HG02840 (cell line): ENCODE data around the gene SSH3.

Experiments used
- ATAC-seq: cut with Tn5 transposase; IDR thresholded peaks from one replicate; pipeline ENCODE4 v1.9.1; 2021; ENCODE audit warnings: mild to moderate bottlenecking, moderate library complexity, moderate number of reproducible peaks; ENCODE audit not compliant: unreplicated experiment, low FRiP score

SSH3 gene

GRCh38 chr11:67267188-67268080 is 35.9 kb upstream of the SSH3 start:
- ATAC-seq: no peak

- ATAC-seq: no peak
These were observed 35.0 kb upstream of the SSH3 start for GRCh38 chr11:67268081-67268961.

- no peak for ATAC-seq
These were observed 34.4 kb upstream of the SSH3 start for GRCh38 chr11:67268962-67269268.

- no peak for ATAC-seq
These were observed 33.7 kb upstream of the SSH3 start for GRCh38 chr11:67269401-67270255.

GRCh38 chr11:67270256-67271204 is 32.8 kb upstream of the SSH3 start:
- ATAC-seq: no peak

GRCh38 chr11:67271205-67271540 is 32.2 kb upstream of the SSH3 start:
- ATAC-seq: no peak

GRCh38 chr11:67271541-67272284 is 31.6 kb upstream of the SSH3 start:
- no peak for ATAC-seq

GRCh38 chr11:67272327-67273259 is 30.7 kb upstream of the SSH3 start:
- ATAC-seq: no peak

- no peak for ATAC-seq
These were observed 29.9 kb upstream of the SSH3 start for GRCh38 chr11:67273260-67273990.

GRCh38 chr11:67274768-67275605 is 28.3 kb upstream of the SSH3 start:
- no peak for ATAC-seq

GRCh38 chr11:67275606-67276409 is 27.5 kb upstream of the SSH3 start:
- ATAC-seq: no peak

GRCh38 chr11:67276781-67277230 is 26.5 kb upstream of the SSH3 start:
- ATAC-seq: peak; percentile 12

- peak; percentile 52 for ATAC-seq
These were observed 25.9 kb upstream of the SSH3 start for GRCh38 chr11:67277231-67277961.

GRCh38 chr11:67278135-67278938 is 25.0 kb upstream of the SSH3 start:
- ATAC-seq: no peak
